Left renal pelvis (tissue), 4 donors: ENCODE measurements around the gene SPTB. TPM values are rescaled to one million over a fixed set of nuclear protein-coding genes. Genes with fewer than 3 reads are reported as not detected.
"Not testable (repeated sequence)": the region's sequence is repeated elsewhere in the genome, so short reads cannot be mapped to it uniquely, and the experiment has no call there.

Source experiments
- DNase-seq, 4 donors: peaks; one replicate each; pipeline ENCODE4 v3.0.0-alpha.2; 2013; ENCODE audit warnings: low read depth in 4 of 4, low spot score in 3 of 4
- polyA plus RNA-seq, 4 donors: library from polyadenylated mRNA; unstranded; fragments of 120-200 nt; gene quantifications; one replicate each; pipeline ENCODE4 v1.2.1, GENCODE V29; 2013; ENCODE audit not compliant: insufficient read length in 4 of 4

The SPTB gene
- 10 to 100 TPM in 3 of 4 donors, 1 to 10 TPM in 1; 9.6 to 16.8 (median 13.7) TPM for polyA plus RNA-seq

DNA sequence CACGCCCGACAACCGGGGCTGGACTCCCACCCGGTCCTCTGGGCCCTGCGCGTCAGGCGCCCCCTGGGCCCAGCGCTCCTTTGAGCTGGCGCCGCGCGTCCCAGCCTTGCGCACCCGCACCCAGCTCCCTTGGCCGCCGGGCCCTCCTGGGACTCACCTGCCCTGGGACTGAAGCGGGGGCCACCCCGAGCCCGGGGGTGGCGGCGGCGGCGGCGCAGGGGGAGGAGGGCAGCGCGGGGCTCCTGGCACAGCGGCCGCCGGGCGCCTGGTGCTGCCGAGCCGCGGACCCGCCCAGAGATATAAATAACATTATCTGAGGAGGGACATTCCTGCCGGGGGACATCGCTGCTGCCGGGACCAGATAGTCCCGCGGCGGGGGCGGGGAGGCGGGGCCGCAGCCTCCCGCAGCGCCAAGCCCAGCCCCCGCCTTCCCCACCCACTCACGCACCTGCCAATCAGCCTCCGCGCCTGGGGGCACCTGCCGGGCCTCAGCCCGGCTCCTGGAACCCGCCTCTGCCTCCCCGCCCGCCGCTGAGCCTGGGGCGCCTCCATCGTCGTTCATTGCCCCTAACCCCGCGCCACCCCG is at the start of gene SPTB:
TSS of gene SPTB (minus strand) at position 273 of the 586 bp plus-strand sequence. CDS start 56,813 bp downstream, outside the sequence.
- DNase-seq: no peak

GRCh38 chr14:64929014-64929359 is 49.3 kb upstream of the SPTB start:
- DNase-seq: no peak

DNA sequence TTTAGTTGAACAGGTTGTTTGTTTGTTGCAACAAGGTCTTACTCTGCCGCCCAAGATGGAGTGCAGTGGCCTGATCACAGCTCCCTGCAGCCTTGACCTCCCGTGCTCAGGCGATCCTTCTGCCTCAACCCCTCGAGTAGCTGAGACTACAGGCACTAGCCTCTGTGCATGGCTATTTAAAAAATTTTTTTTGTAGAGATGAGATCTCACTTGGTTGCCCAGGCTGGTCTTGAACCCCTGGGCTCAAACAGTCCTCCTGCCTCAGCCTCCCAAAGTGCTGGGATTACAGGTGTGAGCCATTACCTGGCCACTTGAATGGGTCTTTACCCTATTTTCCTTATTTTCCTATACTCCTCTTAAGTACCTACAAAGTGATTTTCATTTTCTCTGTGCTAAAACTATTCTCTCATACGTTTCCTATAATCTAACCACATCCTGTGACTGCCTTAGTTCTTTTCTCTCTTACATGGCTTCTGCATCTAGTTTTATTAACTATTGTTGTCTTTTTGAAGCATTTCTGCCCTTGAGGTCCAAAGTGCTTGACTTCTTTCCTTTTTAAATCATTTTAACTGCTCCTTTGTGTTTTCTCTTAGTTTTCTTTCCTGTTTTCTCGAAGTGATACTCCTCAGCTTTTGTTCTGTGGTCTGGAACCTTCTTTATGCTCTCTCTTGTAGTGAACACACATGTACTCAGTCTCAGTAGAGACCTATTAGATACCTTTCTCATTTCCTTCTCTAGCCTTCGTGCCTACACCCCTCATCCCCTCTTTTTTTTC is 48.7 kb upstream of the SPTB start:
- DNase-seq: no peak

- no peak for DNase-seq
Observed at GRCh38 chr14:64927031-64927430, 47.3 kb upstream of the SPTB start.

- DNase-seq: no peak
Observed at GRCh38 chr14:64926398-64926995, 46.8 kb upstream of the SPTB start.

GRCh38 chr14:64923015-64923414 is 43.3 kb upstream of the SPTB start:
- DNase-seq: no peak

GRCh38 chr14:64920465-64920864 is 40.8 kb upstream of the SPTB start:
- no peak for DNase-seq

- no peak for DNase-seq
Observed at GRCh38 chr14:64919618-64920017, 39.9 kb upstream of the SPTB start.

GRCh38 chr14:64919215-64919614 is 39.5 kb upstream of the SPTB start:
- no peak for DNase-seq

- no peak for DNase-seq
Observed at GRCh38 chr14:64918216-64918615, 38.5 kb upstream of the SPTB start.

DNA sequence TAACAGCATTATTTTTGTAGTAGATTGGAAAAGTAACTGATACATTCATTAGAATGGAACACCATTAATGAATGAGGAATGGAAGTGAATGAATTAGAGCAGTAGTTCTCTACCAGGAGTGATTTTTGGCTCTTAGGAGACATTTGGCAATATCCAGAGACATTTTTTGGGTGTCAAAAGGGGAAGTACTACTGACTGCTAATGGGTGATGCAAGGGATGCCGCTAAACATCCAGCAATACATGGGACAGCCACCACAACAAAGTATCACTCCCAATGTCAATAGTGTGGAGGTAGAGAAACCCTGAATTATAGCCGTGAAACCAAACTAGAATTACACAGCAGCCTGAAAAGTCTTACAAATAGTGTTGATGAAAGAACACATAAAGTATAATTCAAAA is 36.1 kb upstream of the SPTB start:
- DNase-seq: no peak

- DNase-seq: no peak
Observed at GRCh38 chr14:64915029-64915424, 35.3 kb upstream of the SPTB start.

- DNase-seq: peak; percentile 90 to 97 (median 96)
Observed at GRCh38 chr14:64914237-64915028, 34.7 kb upstream of the SPTB start, which contains the start of gene CHURC1. Gene CHURC1, plus strand, starts transcription at chr14:64914455. Its CDS starts 41 bp downstream, at chr14:64914496.

GRCh38 chr14:64913477-64913876 is 33.8 kb upstream of the SPTB start:
- not testable (repeated sequence) for DNase-seq

DNA sequence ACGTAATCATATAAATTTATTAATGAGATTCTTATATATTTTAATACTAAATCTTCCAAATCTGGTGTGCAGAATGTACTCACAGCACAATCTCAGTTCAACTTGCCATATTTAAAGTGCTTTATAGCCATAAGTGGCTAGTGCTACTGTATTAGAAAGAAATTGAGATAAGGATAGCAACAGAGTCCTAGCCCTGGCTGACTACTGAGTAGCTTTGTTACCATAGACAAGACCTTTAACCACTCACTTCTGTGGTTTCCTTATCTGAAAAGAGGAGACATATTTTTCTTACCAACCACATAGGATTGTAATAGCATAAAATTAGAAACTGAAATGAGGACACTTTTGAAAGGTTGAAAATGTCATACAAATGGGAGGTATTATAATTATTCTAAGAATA is 32.6 kb upstream of the SPTB start:
- no peak for DNase-seq

GRCh38 chr14:64910847-64911495 is 31.3 kb upstream of the SPTB start:
- no peak for DNase-seq

DNA sequence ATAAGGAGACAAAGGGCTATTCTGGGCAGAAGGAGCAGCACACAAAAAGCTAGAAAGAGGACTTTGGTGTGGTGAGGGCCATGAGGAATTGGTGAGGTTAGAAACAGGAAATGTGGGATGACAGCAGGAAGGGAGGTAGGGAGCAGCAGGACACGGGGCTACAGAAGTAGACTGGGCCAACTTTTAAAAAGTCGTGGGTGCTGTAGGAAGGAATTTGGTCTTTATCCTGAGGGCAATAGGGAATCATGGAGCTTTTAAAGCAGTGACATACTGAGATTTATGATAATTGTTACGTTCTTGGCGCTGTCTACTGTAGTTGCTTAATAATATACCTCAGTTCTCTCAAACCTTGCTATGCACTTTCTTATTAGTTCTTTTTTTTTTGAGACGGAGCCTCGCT is 26.3 kb upstream of the SPTB start:
- no peak for DNase-seq

- no peak for DNase-seq
Observed at GRCh38 chr14:64899958-64900357, 20.3 kb upstream of the SPTB start.

- peak in 2 of 4 donors; percentile 25 to 33 for DNase-seq
Observed at GRCh38 chr14:64891839-64892375, 12.2 kb upstream of the SPTB start.

DNA sequence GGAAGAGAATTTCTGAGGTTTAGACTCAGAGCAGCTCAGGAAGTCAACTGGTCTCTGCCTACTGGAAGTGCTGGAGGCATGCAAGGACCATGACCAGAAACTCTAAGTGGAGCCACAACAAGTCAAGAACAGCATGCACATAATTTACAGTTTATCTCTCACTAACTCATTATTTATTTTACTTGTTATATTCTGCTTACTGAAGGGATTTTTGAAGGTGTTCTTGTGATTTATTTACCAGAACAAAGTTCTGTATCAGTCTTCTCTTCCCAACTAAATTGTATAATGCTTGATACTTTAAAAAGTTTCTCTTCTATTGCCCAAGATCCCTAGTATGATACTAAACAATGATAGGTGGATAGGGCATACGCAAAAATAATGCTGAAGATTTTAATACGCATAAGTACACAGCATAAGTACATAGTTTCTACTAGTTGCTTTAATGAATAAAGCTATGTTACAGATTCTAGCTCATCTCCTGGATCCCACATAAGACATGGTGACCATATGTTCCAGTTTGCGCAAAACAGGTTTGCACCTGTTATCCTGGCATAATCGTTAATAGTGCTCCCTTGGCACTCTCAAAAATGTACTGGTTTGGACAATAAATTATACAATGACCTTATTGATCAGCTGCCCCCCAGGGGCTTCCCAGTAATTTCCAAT is 11.6 kb upstream of the SPTB start:
- DNase-seq: no peak
